ENCODE results near the gene ABCA6. TPM values are rescaled to one million over a fixed set of nuclear protein-coding genes. Genes with fewer than 3 reads are reported as not detected.
"Not testable (repeated sequence)": the region's sequence is repeated elsewhere in the genome, so short reads cannot be mapped to it uniquely, and the experiment has no call there.

Gene ABCA6
- total RNA-seq, 3 donors from 2014 or later (not counting 1 experiment from before 2014, with no cell fraction given), result 0.45 to 1.6 (median 0.75) TPM

- H3K27me3 ChIP-seq (ENCODE audit: control insufficient read depth, insufficient read depth, low read length); H3K4me3 Mint-ChIP-seq; DNase-seq; ATAC-seq; H3K4me3 ChIP-seq (ENCODE audit: low read length); H3K27ac ChIP-seq (ENCODE audit: low read length); intact Hi-C loops (cut with micrococcal nuclease); H3K27me3 Mint-ChIP-seq (ENCODE audit: low read depth in 2 of 2); H3K36me3 ChIP-seq (ENCODE audit: control insufficient read depth, insufficient read depth, low read length); H3K27ac Mint-ChIP-seq: not testable (repeated sequence)
- peaks cover 30 to 35% of the 10 kb centered on the region in 2 donors for H3K4me1 Mint-ChIP-seq
- H3K9me3 Mint-ChIP-seq, result peaks cover 14 to 25% of the 10 kb centered on the region in 2 donors
- peaks cover 10% of the 10 kb centered on the region for H3K9me3 ChIP-seq (ENCODE audit: control insufficient read depth, insufficient read depth, low read length)
- H3K36me3 Mint-ChIP-seq, result peaks cover 56% of the 10 kb centered on the region
- WGBS (ENCODE audit: insufficient coverage), result 96% methylated on average over 1 of the region's 1 CpG
- peaks cover 13% of the 10 kb centered on the region for H3K4me1 ChIP-seq (ENCODE audit: control insufficient read depth, insufficient read depth, low read length)
These were observed 68.9 kb downstream of the ABCA6 start for GRCh38 chr17:69072803-69073256.

- peaks cover 40 to 48% of the 10 kb centered on the region in 2 donors for H3K4me1 Mint-ChIP-seq
- H3K9me3 Mint-ChIP-seq, result peaks cover 14 to 18% of the 10 kb centered on the region in 2 donors
- peaks cover 45% of the 10 kb centered on the region for H3K36me3 Mint-ChIP-seq
- H3K27ac Mint-ChIP-seq, result peak overlapping the region; percentile 86 to 92
- DNase-seq; H3K36me3 ChIP-seq (ENCODE audit: control insufficient read depth, insufficient read depth, low read length); intact Hi-C loops (cut with micrococcal nuclease); H3K27me3 ChIP-seq (ENCODE audit: control insufficient read depth, insufficient read depth, low read length); H3K4me3 ChIP-seq (ENCODE audit: low read length); H3K27me3 Mint-ChIP-seq (ENCODE audit: low read depth in 2 of 2): not testable (repeated sequence)
- Histone ChIP-seq H3K9me3 (ENCODE audit: control insufficient read depth, insufficient read depth, low read length) (peaks cover 10% of the 10 kb centered on the region), H3K27ac (ENCODE audit: low read length) (peak overlapping the region; percentile 65), H3K4me1 (ENCODE audit: control insufficient read depth, insufficient read depth, low read length) (peaks cover 15% of the 10 kb centered on the region)
- WGBS (ENCODE audit: insufficient coverage), result 97% methylated on average over 4 of the region's 4 CpGs
- ATAC-seq, result peak in 1 of 3 donors; percentile 10
- peak overlapping the region; percentile 72 for H3K4me3 Mint-ChIP-seq
These were observed 70.5 kb downstream of the ABCA6 start for GRCh38 chr17:69071233-69071586.

GRCh38 chr17:69070378-69071232 lies 71.1 kb downstream of the ABCA6 start:
- peaks cover 14 to 18% of the 10 kb centered on the region in 2 donors for H3K9me3 Mint-ChIP-seq
- H3K4me1 ChIP-seq (ENCODE audit: control insufficient read depth, insufficient read depth, low read length), result peaks cover 15% of the 10 kb centered on the region
- H3K27me3 ChIP-seq (ENCODE audit: control insufficient read depth, insufficient read depth, low read length); intact Hi-C loops (cut with micrococcal nuclease); H3K4me3 ChIP-seq (ENCODE audit: low read length); H3K36me3 ChIP-seq (ENCODE audit: control insufficient read depth, insufficient read depth, low read length); H3K27me3 Mint-ChIP-seq (ENCODE audit: low read depth in 2 of 2): not testable (repeated sequence)
- peak overlapping the region; percentile 72 for H3K4me3 Mint-ChIP-seq
- H3K27ac Mint-ChIP-seq, result peak overlapping the region; percentile 86 to 92
- peaks cover 10% of the 10 kb centered on the region for H3K9me3 ChIP-seq (ENCODE audit: control insufficient read depth, insufficient read depth, low read length)
- peak overlapping the region; percentile 65 for H3K27ac ChIP-seq (ENCODE audit: low read length)
- DNase-seq, result peak; percentile 21 to 28
- ATAC-seq, result peak; percentile 50 to 88 (median 70)
- 45% methylated on average over 12 of the region's 12 CpGs for WGBS (ENCODE audit: insufficient coverage)
- H3K36me3 Mint-ChIP-seq, result peaks cover 41% of the 10 kb centered on the region
- peaks cover 46 to 54% of the 10 kb centered on the region in 2 donors for H3K4me1 Mint-ChIP-seq

GRCh38 chr17:69069226-69069750 lies 72.4 kb downstream of the ABCA6 start:
- no peak for DNase-seq
- Histone ChIP-seq H3K4me1 (ENCODE audit: control insufficient read depth, insufficient read depth, low read length) (peaks cover 15% of the 10 kb centered on the region), H3K9me3 (ENCODE audit: control insufficient read depth, insufficient read depth, low read length) (peaks cover 10% of the 10 kb centered on the region), H3K27ac (ENCODE audit: low read length) (no peak overlapping the region), H3K36me3 (ENCODE audit: control insufficient read depth, insufficient read depth, low read length) (no peaks in the 10 kb centered on the region), H3K4me3 (ENCODE audit: low read length) (no peak overlapping the region), H3K27me3 (ENCODE audit: control insufficient read depth, insufficient read depth, low read length) (no peaks in the 10 kb centered on the region)
- WGBS (ENCODE audit: insufficient coverage), result 97% methylated on average over 5 of the region's 5 CpGs
- Mint-ChIP-seq H3K4me3 (no peak overlapping the region), H3K36me3 (peaks cover 30% of the 10 kb centered on the region), H3K27ac (peak overlapping the region in 1 of 2 donors; percentile 27), H3K27me3 (ENCODE audit: low read depth in 2 of 2) (no peaks in the 10 kb centered on the region), H3K9me3 (peaks cover 13 to 14% of the 10 kb centered on the region in 2 donors), H3K4me1 (peaks cover 56 to 67% of the 10 kb centered on the region in 2 donors)
- TF ChIP-seq CTCF (IDR thresholded peaks at IDR 0.05), result no peak
- ATAC-seq, result no peak
- intact Hi-C loops (cut with micrococcal nuclease), result no loop called here

All from natural killer cell (primary cell).